ENCODE data around the gene THUMPD3.

DNA sequence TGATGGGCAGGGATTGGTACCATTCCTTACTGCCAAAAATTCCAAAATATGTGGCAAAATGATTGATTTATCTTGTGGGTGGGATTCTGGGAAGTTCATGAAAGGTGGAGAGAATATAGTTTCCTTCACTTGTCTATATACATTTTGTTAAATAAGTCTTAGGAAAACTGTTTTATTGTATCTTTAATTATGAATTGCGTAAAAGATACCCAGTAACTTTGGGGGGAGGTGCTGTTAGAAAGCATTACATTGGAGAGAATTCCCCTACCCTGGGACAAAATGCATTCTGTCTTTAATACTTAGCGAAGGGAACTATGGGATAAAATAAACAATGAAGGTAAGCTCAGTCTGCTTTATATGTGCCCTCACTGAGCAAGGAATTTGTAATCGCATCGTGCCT lies 39.1 kb downstream of the THUMPD3 start:
- TF ChIP-seq FOXM1 (IDR thresholded peaks at IDR 0.05; ENCODE audit: borderline replicate concordance) (no peak), FOXK2 (IDR thresholded peaks at IDR 0.05) (no peak), NFRKB (IDR thresholded peaks at IDR 0.05) (no peak)
